ENCODE data around the gene SLC25A10. TPM values are rescaled to one million over a fixed set of nuclear protein-coding genes. Genes with fewer than 3 reads are reported as not detected.

The SLC25A10 gene
- total and polyA plus RNA-seq, 2 of the 8 experiments (the other 6 are each of a cell fraction or from before 2014, with no cell fraction given), result 22.2 to 43.0 TPM

- WGBS, 2 experiments (ENCODE audit: extremely low coverage in 1 of 2, insufficient coverage in 1 of 2, insufficient read length in 1 of 2, insufficient replicate concordance in 2 of 2, low coverage in 1 of 2, low lambda C conversion rate in 2 of 2, missing lambda C conversion rate in 1 of 2), result 0% methylated on average over 93 of the region's 102 CpGs; no CpG with 5 or more reads in 1 of the 2 experiments
- peaks cover 9 to 13% of the 10 kb centered on the region in 2 experiments for H4K20me1 ChIP-seq (replicated peaks in 1 of 2; ENCODE audit: control insufficient read depth in 1 of 2, insufficient read depth in 2 of 2, low read length in 2 of 2)
- TF ChIP-seq ZNF274 (IDR thresholded peaks at IDR 0.05; ENCODE audit: borderline replicate concordance, extremely low read depth, low read length) (no peak), BCL11A (IDR thresholded peaks at IDR 0.05; ENCODE audit: low read depth in 2 of 2, low read length in 2 of 2) (no peak), JUN (IDR thresholded peaks at IDR 0.05; ENCODE audit: low read depth, low read length) (no peak), BACH1 (IDR thresholded peaks at IDR 0.05; ENCODE audit: low read length) (no peak), RFX5 (IDR thresholded peaks at IDR 0.05; ENCODE audit: borderline replicate concordance, low read depth, low read length) (no peak), EGR1 (IDR thresholded peaks at IDR 0.05; ENCODE audit: borderline replicate concordance, low read depth, low read length) (peak; percentile 76), RAD21 (IDR thresholded peaks at IDR 0.05 in 1 of 2, conservative IDR thresholded peaks at IDR 0.05 in 1 of 2; ENCODE audit: low read depth in 2 of 2, low read length in 2 of 2) (no peak), CTBP2 (IDR thresholded peaks at IDR 0.05; ENCODE audit: borderline replicate concordance, insufficient read depth, insufficient read length, low read length) (no peak), KDM4A (IDR thresholded peaks at IDR 0.05; ENCODE audit: low read depth, low read length, severe bottlenecking) (peak; percentile 81), SP4 (IDR thresholded peaks at IDR 0.05; ENCODE audit: low read length) (peak; percentile 24; the same call in 1 of the 2 replicates), POLR2A (IDR thresholded peaks at IDR 0.05; ENCODE audit: control extremely low read depth in 1 of 2, low read depth in 2 of 2, low read length in 2 of 2) (peak; percentile 83 to 99)
Observed at GRCh38 chr17:81702934-81703746, 8.9 kb upstream of the SLC25A10 start, which contains the start of gene MRPL12. Gene MRPL12 (plus strand): TSS chr17:81703367. CDS start chr17:81703502, 135 bp downstream.

More at GRCh38 chr17:81702934-81703746, 8.9 kb upstream of the SLC25A10 start, which contains the start of gene MRPL12:
- peak within 1 kb of the TSS; percentile 76 to 96 (median 95) for H3K4me3 ChIP-seq (ENCODE audit: extremely low read depth in 1 of 4, insufficient read depth in 2 of 4, low read depth in 3 of 4, low read length in 4 of 4)
- peak within 1 kb of the TSS; percentile 81 for H2BK5ac ChIP-seq (ENCODE audit: low read depth, low read length)
- H3K18ac ChIP-seq (ENCODE audit: extremely low read depth, low read length), result peak within 1 kb of the TSS; percentile 78; the same call in 1 of the 2 replicates
- H3K27me3 ChIP-seq (replicated peaks in 1 of 4; ENCODE audit: control insufficient read depth in 3 of 4, extremely low read depth in 1 of 4, insufficient read depth in 3 of 4, low read length in 3 of 4), result no peaks in the 10 kb centered on the region
- peaks cover 9 to 44% of the 10 kb centered on the region in 2 experiments; a peak in 3 of 4 replicates for H3K79me2 ChIP-seq (ENCODE audit: control insufficient read depth in 1 of 2, insufficient read depth in 2 of 2, low read length in 2 of 2)
- peak within 1 kb of the TSS; percentile 95 to 98 (median 96) for H3K9ac ChIP-seq (replicated peaks in 1 of 4; ENCODE audit: extremely low read depth in 1 of 4, low read depth in 3 of 4, low read length in 3 of 4)
- peak within 1 kb of the TSS; percentile 92 for H3K27ac ChIP-seq (ENCODE audit: low read depth, low read length)
- H2BK20ac ChIP-seq (ENCODE audit: low read length), result no peak within 1 kb of the TSS
- no peaks in the 10 kb centered on the region for H3K9me3 ChIP-seq (ENCODE audit: insufficient read depth in 2 of 2, low read depth in 1 of 2, low read length in 1 of 2)
- peak; percentile 72 to 92 for DNase-seq (ENCODE audit: low read depth in 1 of 2, low spot score in 2 of 2)
- H4K5ac ChIP-seq (ENCODE audit: insufficient read length, low read depth, low read length), result peak within 1 kb of the TSS; percentile 73
- peak within 1 kb of the TSS; percentile 25 for H2AK5ac ChIP-seq (ENCODE audit: low read depth, low read length)
- peaks cover 20 to 42% (median 31%) of the 10 kb centered on the region in 4 experiments for H3K36me3 ChIP-seq (ENCODE audit: control insufficient read depth in 2 of 4, insufficient read depth in 4 of 4, low read length in 3 of 4)
- peak within 1 kb of the TSS; percentile 94 for H3K56ac ChIP-seq (replicated peaks; ENCODE audit: insufficient read length, low read depth, low read length)
- no peak within 1 kb of the TSS for H2AFZ ChIP-seq (ENCODE audit: low read length)
- H3K79me1 ChIP-seq (ENCODE audit: low read depth, low read length), result peaks cover 14% of the 10 kb centered on the region
- H4K8ac ChIP-seq (ENCODE audit: extremely low read depth, insufficient read depth, low read length), result peak within 1 kb of the TSS; percentile 97
- H2BK12ac ChIP-seq (ENCODE audit: low read depth, low read length), result no peak within 1 kb of the TSS
- H3K23me2 ChIP-seq (ENCODE audit: low read depth, low read length), result peaks cover 9% of the 10 kb centered on the region
- H2BK120ac ChIP-seq (replicated peaks; ENCODE audit: low read depth, low read length), result no peak within 1 kb of the TSS
- FAIRE-seq, result no peak
- H2BK15ac ChIP-seq (ENCODE audit: low read length), result no peak within 1 kb of the TSS
- H3K4ac ChIP-seq (replicated peaks; ENCODE audit: insufficient read length, low read depth, low read length), result peak within 1 kb of the TSS; percentile 87
- POLR2A ChIA-PET (ENCODE audit: partially characterized antibody), result interaction anchor here (0.8 to 17.2 kb wide), 29 partner anchors 17 to 448 kb away, joined by 3 to 436 read pairs (median 5); partner anchors contain the start of genes ACTG1, ARL16, CCDC137 and FAAP100
- no peak within 1 kb of the TSS for H3K14ac ChIP-seq (ENCODE audit: insufficient read length)
- peak within 1 kb of the TSS; percentile 83 for H4K91ac ChIP-seq (replicated peaks; ENCODE audit: insufficient read length, low read length)
- H3K23ac ChIP-seq (ENCODE audit: insufficient read length), result no peak within 1 kb of the TSS
- peaks cover 0 to 14% (median 10%) of the 10 kb centered on the region in 4 experiments; a peak in 5 of 7 replicates for H3K4me1 ChIP-seq (replicated peaks in 1 of 4; ENCODE audit: control insufficient read depth in 3 of 4, insufficient read depth in 4 of 4, low read length in 3 of 4)
- CTCF ChIA-PET (ENCODE audit: partially characterized antibody), result interaction anchor here (1.1 to 2.3 kb wide), 7 partner anchors 9 to 167 kb away, joined by 3 to 9 read pairs (median 4); partner anchors contain the start of genes ARL16 and HGS
- H3K4me2 ChIP-seq (ENCODE audit: insufficient read depth in 1 of 2, low read depth in 2 of 2, low read length in 2 of 2), result peak within 1 kb of the TSS; percentile 91 to 95

Measured in H1 (cell line).